ENCODE data around the gene AKR7A3.

GRCh38 chr1:19319196-19319595, 30.6 kb upstream of the AKR7A3 start:
- TF ChIP-seq, protein P1, sequence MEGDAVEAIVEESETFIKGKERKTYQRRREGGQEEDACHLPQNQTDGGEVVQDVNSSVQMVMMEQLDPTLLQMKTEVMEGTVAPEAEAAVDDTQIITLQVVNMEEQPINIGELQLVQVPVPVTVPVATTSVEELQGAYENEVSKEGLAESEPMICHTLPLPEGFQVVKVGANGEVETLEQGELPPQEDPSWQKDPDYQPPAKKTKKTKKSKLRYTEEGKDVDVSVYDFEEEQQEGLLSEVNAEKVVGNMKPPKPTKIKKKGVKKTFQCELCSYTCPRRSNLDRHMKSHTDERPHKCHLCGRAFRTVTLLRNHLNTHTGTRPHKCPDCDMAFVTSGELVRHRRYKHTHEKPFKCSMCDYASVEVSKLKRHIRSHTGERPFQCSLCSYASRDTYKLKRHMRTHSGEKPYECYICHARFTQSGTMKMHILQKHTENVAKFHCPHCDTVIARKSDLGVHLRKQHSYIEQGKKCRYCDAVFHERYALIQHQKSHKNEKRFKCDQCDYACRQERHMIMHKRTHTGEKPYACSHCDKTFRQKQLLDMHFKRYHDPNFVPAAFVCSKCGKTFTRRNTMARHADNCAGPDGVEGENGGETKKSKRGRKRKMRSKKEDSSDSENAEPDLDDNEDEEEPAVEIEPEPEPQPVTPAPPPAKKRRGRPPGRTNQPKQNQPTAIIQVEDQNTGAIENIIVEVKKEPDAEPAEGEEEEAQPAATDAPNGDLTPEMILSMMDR (IDR thresholded peaks at IDR 0.05), result no peak
- no peak for TF ChIP-seq POLR2A (IDR thresholded peaks at IDR 0.05)

Data from uterus (tissue), 2 donors.